A549 (cell line): ENCODE results near the gene SUGCT. TPM values are rescaled to one million over a fixed set of nuclear protein-coding genes. Genes with fewer than 3 reads are reported as not detected.

Experiments used
- ATAC-seq, 2 experiments: fragments of 200-7000 bp in 1 of 2; fragments of >200 bp in 1 of 2; cut with Nextera tagmentation in 1 of 2; cut with Tn5 transposase in 1 of 2; 3 replicates each; pipeline versions ENCODE4 v1.8.0 to v1.9.1; 2018 to 2020; ENCODE audit warnings: mild to moderate bottlenecking in 1 of 2, moderate library complexity in 1 of 2
- CTCF ChIA-PET: fragments of 300-600 bp; sonication (Branson Sonifier 250); formaldehyde crosslinking; extraction: SDS; loops from one replicate; lab custom pipeline; 2021; ENCODE audit warnings: antibody characterized with exemption, inconsistent platforms; lab: Yijun Ruan, JAX
- POLR2A ChIA-PET: fragments of 350-600 bp; formaldehyde crosslinking; extraction: SDS; loops from one replicate; lab custom pipeline; 2021; ENCODE audit warnings: antibody characterized with exemption, inconsistent platforms; lab: Yijun Ruan, JAX
- DNase-seq, 2 experiments: peaks; one replicate each; pipeline versions ENCODE4 v3.0.0 to v3.0.0-alpha.2; 2011 to 2016; ENCODE audit warnings: low read depth in 1 of 2, low spot score in 1 of 2
- FAIRE-seq: peaks from 2 replicates; lab custom pipeline; 2011; peaks lifted over from hg19 to GRCh38; lab: Jason Lieb, UNC
- H3K27ac ChIP-seq, 2 experiments: fragments of >200 bp; sonication (Bioruptor Twin); formaldehyde crosslinking; 3 replicates each; pipeline ENCODE4 v1.5.1; 2016 to 2017
- H3K4me1 ChIP-seq: fragments of >200 bp; sonication (Bioruptor Twin); formaldehyde crosslinking; 3 replicates; pipeline ENCODE4 v1.6.1; 2016
- H3K4me2 ChIP-seq: fragments of >200 bp; sonication (Bioruptor Twin); formaldehyde crosslinking; 3 replicates; pipeline ENCODE4 v1.6.1; 2016
- H3K4me3 ChIP-seq: fragments of >200 bp; sonication (Bioruptor Twin); formaldehyde crosslinking; 3 replicates; pipeline ENCODE4 v1.5.1; 2016
- H3K9me3 ChIP-seq: fragments of >200 bp; sonication (Bioruptor Twin); formaldehyde crosslinking; 3 replicates; pipeline ENCODE4 v1.6.1; 2016
- CEBPB ChIP-seq, 2 experiments: fragments of >200 bp in 1 of 2; sonication (Bioruptor Twin) in 1 of 2; formaldehyde crosslinking in 1 of 2; IDR thresholded peaks; 2 replicates each; pipeline ENCODE4 v1.6.1; 2012 to 2016
- ELK1 ChIP-seq: fragments of 150-350 bp; IDR thresholded peaks from 2 replicates; pipeline ENCODE4 v1.6.1; 2014; ENCODE audit warnings: low read depth, mild to moderate bottlenecking, low read length
- HOXA7 ChIP-seq: fragments of 250-450 bp; sonication (Bioruptor Pico); IDR thresholded peaks from 2 replicates; pipeline ENCODE4 v1.5.0; 2020; ENCODE audit warnings: mild to moderate bottlenecking, moderate library complexity
- HOXB5 ChIP-seq: fragments of 250-450 bp; sonication (Bioruptor Pico); IDR thresholded peaks from 2 replicates; pipeline ENCODE4 v1.5.0; 2020; ENCODE audit warnings: mild to moderate bottlenecking, moderate library complexity
- JUN ChIP-seq, 2 experiments: fragments of >200 bp; sonication (Bioruptor Twin); formaldehyde crosslinking; IDR thresholded peaks; 2 replicates in 1 of 2; 3 replicates in 1 of 2; pipeline ENCODE4 v1.6.1; 2016 to 2017
- NFE2L2 ChIP-seq: fragments of 150-350 bp; conservative IDR thresholded peaks from 2 replicates; pipeline ENCODE4 v1.6.1; 2014; ENCODE audit warnings: low read length
- NR3C1 ChIP-seq: fragments of >200 bp; sonication (Bioruptor Twin); formaldehyde crosslinking; IDR thresholded peaks from 3 replicates; pipeline ENCODE4 v1.6.1; 2017
- POLR2AphosphoS2 ChIP-seq: conservative IDR thresholded peaks from 2 replicates; pipeline ENCODE4 v1.6.1; 2012; ENCODE audit warnings: low read length, improper control_type of control experiment, inconsistent platforms
- RAD21 ChIP-seq, 2 experiments: fragments of >200 bp in 1 of 2; sonication (Bioruptor Twin) in 1 of 2; formaldehyde crosslinking in 1 of 2; IDR thresholded peaks in 1 of 2; conservative IDR thresholded peaks in 1 of 2; 2 replicates in 1 of 2; 3 replicates in 1 of 2; pipeline ENCODE4 v1.6.1; 2012 to 2018; ENCODE audit warnings: inconsistent platforms in 1 of 2
- SMC3 ChIP-seq: fragments of >200 bp; sonication (Bioruptor Twin); formaldehyde crosslinking; IDR thresholded peaks from 3 replicates; pipeline ENCODE4 v1.6.1; 2018; ENCODE audit warnings: inconsistent platforms
- TFCP2L1 ChIP-seq: fragments of 250-450 bp; sonication (Bioruptor Pico); IDR thresholded peaks from 2 replicates; pipeline ENCODE4 v1.5.0; 2021; ENCODE audit warnings: mild to moderate bottlenecking
- ZC3H11A ChIP-seq: fragments of 450-650 bp; IDR thresholded peaks from 2 replicates; pipeline ENCODE4 v1.6.1; 2014; ENCODE audit warnings: antibody characterized with exemption, mild to moderate bottlenecking
- ZSCAN20 ChIP-seq: fragments of 250-450 bp; sonication (Bioruptor Pico); IDR thresholded peaks from 2 replicates; pipeline ENCODE4 v1.8.0; 2022; ENCODE audit warnings: mild to moderate bottlenecking, moderate library complexity
- WGBS: methylation state at CpG from one replicate; pipeline ENCODE4 v1.1.6; 2017; ENCODE audit errors: missing lambda C conversion rate; 5-methylcytosine and 5-hydroxymethylcytosine counted together
- polyA plus RNA-seq, 4 experiments: library from polyadenylated mRNA; depleted of rRNA in 3 of 4; stranded (reverse); fragments of >200 nt; fragmentation: RNase III in 1 of 4; extraction: RNeasy Plus Mini Kit Qiagen cat#74134 plus additional on column Dnase treatment in 1 of 4; gene quantifications; 2 replicates in 3 of 4; 3 replicates in 1 of 4; pipeline ENCODE4 v1.2.3, GENCODE V29; 2011 to 2017
- TF ChIP-seq, protein P1 (sequence below): fragments of >200 bp; sonication (Bioruptor Twin); formaldehyde crosslinking; IDR thresholded peaks from 3 replicates; pipeline ENCODE4 v1.6.1; 2016
- TF ChIP-seq, protein P2 (sequence below): fragments of >200 bp; sonication (Bioruptor Twin); formaldehyde crosslinking; IDR thresholded peaks from 3 replicates; pipeline ENCODE4 v1.5.1; 2016
- TF ChIP-seq, protein P3 (sequence below): fragments of 450-650 bp; IDR thresholded peaks from 2 replicates; pipeline ENCODE4 v1.6.1; 2014; ENCODE audit warnings: antibody characterized with exemption

SUGCT gene
- polyA plus RNA-seq, 2 of the 4 experiments (the other 2 are of a cell fraction), result 1.4 to 1.6 TPM

DNA sequence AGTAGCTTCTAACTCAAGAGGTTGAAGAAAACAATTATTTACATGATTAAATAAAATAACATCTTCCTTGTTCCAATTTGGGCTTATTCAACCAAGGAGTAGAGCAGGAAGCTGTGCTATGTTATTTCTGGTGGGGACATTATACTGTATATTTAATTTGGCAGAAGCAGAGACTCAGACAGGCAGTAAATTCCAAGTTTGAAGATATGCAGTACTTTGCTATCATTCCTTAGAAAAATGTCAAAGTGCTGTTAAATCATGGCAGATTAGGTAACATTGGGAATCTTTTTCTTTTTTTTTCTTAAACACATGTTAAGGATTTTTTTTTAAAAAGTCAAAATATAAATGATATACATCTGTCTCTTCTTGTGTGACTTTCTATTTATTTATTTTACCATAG is 190.1 kb downstream of the SUGCT start (continued):
- TF ChIP-seq ELK1 (no peak), NFE2L2 (no peak), HOXA7 (CRISPR knock-in tag) (no peak), CEBPB (IDR thresholded peaks at IDR 0.05) (no peak)

DNA sequence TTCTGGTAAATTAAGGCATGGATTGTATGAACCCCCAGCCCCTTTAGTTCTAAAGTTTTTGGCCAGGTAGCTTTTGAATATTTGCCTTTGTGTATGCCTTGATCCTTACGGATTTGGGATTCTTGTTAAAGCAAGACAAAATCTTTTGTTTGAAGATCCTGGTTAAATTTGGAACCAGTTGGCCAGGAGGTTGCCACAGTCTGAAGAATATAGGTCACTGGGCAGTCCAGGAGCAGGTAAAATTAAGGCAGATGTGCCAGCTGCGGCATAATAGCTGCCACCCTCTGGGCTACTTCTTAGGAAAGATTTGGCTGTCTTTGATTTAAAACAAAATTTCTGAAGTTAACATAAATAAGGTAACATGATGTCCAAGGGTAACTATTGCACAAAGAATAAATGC is 192.3 kb downstream of the SUGCT start:
- POLR2A ChIA-PET, result no interaction called here
- H3K4me2 ChIP-seq, result no peak overlapping the region
- no peaks in the 10 kb centered on the region for H3K4me1 ChIP-seq
- DNase-seq, result no peak
- TF ChIP-seq, protein P1, sequence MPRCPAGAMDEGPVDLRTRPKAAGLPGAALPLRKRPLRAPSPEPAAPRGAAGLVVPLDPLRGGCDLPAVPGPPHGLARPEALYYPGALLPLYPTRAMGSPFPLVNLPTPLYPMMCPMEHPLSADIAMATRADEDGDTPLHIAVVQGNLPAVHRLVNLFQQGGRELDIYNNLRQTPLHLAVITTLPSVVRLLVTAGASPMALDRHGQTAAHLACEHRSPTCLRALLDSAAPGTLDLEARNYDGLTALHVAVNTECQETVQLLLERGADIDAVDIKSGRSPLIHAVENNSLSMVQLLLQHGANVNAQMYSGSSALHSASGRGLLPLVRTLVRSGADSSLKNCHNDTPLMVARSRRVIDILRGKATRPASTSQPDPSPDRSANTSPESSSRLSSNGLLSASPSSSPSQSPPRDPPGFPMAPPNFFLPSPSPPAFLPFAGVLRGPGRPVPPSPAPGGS, result no peak
- TF ChIP-seq POLR2AphosphoS2 (no peak), ZC3H11A (no peak), NFE2L2 (no peak), HOXB5 (CRISPR knock-in tag) (no peak), JUN (IDR thresholded peaks at IDR 0.05) (no peak), SMC3 (no peak)
- no peak overlapping the region for H3K4me3 ChIP-seq
- H3K9me3 ChIP-seq, result no peaks in the 10 kb centered on the region
- CTCF ChIA-PET, result interaction anchor here (1.8 kb wide), 1 partner anchor 1378 kb away, joined by 7 read pairs; no protein-coding TSS in a partner anchor
- no peak overlapping the region for H3K27ac ChIP-seq
- ATAC-seq, result no peak
- FAIRE-seq, result no peak
- 9% methylated on average over 2 of the region's 2 CpGs for WGBS

GRCh38 chr7:40327873-40328272 is 193.1 kb downstream of the SUGCT start:
- CTCF ChIA-PET, result interaction anchor here (1.0 to 2.1 kb wide), 4 partner anchors 15 to 1404 kb away, joined by 3 to 8 read pairs (median 4); no protein-coding TSS in a partner anchor
- FAIRE-seq, result no peak
- no peaks in the 10 kb centered on the region for H3K9me3 ChIP-seq
- no peak for DNase-seq
- TF ChIP-seq ZSCAN20 (CRISPR knock-in tag), result no peak
- TF ChIP-seq, all 56 proteins: peak for 0
- POLR2A ChIA-PET, result no interaction called here
- Histone ChIP-seq H3K4me1 (no peaks in the 10 kb centered on the region), H3K4me2 (no peak overlapping the region), H3K4me3 (no peak overlapping the region), H3K27ac (no peak overlapping the region)
- no peak for ATAC-seq

DNA sequence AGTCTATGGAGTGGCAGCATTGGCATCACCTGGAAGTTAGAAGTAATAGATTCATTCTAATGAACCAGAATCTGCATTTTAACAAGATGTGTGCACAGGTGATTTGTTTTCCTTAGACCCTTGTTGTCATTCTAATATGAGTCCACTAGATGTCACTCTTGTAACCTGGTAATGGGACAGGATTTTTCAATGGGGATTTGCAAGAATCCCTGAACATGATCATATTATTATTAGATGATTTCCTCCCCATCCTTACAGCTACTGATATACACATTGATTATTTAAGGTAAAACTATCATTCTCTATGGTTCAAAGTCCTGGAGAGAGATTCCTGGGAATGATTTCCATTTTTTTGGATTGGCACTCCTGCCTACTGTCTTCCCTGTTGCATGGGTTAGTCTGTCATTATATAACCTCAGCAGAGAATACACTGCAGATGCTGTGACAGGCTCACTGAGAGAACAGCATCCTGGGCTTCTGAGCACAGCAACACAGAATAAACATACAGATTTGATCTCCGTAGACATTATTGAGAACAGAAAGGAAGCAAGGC is 194.9 kb downstream of the SUGCT start:
- CTCF ChIA-PET, result interaction anchor here (0.6 to 2.6 kb wide), 14 partner anchors 9 to 1381 kb away, joined by 3 to 17 read pairs (median 4); no protein-coding TSS in a partner anchor
- DNase-seq, result peak; percentile 53
- Histone ChIP-seq H3K4me2 (no peak overlapping the region), H3K9me3 (no peaks in the 10 kb centered on the region), H3K4me1 (no peaks in the 10 kb centered on the region), H3K27ac (no peak overlapping the region), H3K4me3 (no peak overlapping the region)
- peak; percentile 77 to 78 for TF ChIP-seq RAD21 (conservative IDR thresholded peaks at IDR 0.05 in 1 of 2, IDR thresholded peaks at IDR 0.05 in 1 of 2)
- no peak for TF ChIP-seq TFCP2L1
- TF ChIP-seq, protein P2, sequence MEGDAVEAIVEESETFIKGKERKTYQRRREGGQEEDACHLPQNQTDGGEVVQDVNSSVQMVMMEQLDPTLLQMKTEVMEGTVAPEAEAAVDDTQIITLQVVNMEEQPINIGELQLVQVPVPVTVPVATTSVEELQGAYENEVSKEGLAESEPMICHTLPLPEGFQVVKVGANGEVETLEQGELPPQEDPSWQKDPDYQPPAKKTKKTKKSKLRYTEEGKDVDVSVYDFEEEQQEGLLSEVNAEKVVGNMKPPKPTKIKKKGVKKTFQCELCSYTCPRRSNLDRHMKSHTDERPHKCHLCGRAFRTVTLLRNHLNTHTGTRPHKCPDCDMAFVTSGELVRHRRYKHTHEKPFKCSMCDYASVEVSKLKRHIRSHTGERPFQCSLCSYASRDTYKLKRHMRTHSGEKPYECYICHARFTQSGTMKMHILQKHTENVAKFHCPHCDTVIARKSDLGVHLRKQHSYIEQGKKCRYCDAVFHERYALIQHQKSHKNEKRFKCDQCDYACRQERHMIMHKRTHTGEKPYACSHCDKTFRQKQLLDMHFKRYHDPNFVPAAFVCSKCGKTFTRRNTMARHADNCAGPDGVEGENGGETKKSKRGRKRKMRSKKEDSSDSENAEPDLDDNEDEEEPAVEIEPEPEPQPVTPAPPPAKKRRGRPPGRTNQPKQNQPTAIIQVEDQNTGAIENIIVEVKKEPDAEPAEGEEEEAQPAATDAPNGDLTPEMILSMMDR, result peak; percentile 73
- TF ChIP-seq SMC3, result peak; percentile 69; the same call in 2 of the 3 replicates
- TF ChIP-seq, protein P3, sequence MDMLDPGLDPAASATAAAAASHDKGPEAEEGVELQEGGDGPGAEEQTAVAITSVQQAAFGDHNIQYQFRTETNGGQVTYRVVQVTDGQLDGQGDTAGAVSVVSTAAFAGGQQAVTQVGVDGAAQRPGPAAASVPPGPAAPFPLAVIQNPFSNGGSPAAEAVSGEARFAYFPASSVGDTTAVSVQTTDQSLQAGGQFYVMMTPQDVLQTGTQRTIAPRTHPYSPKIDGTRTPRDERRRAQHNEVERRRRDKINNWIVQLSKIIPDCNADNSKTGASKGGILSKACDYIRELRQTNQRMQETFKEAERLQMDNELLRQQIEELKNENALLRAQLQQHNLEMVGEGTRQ, result no peak
- no peak for TF ChIP-seq NR3C1
- POLR2A ChIA-PET, result no interaction called here
- ATAC-seq, result peak; percentile 50 to 66; a peak in 3 of 6 replicates
- 0% methylated on average over 1 of the region's 1 CpG for WGBS
- FAIRE-seq, result peak; percentile 32
